Esophagus squamous epithelium (tissue), 4 donors: ENCODE data around the gene ARMH3.

ENCODE experiments used
- POLR2A ChIP-seq, 4 donors: fragments of 450-650 bp; IDR thresholded peaks; one replicate each; pipeline ENCODE4 v1.6.1; 2017; ENCODE audit warnings: antibody characterized with exemption in 4 of 4, mild to moderate bottlenecking in 4 of 4, moderate library complexity in 3 of 4
- TF ChIP-seq, protein P1 (sequence below), 6 experiments: fragments of 450-650 bp in 4 of 6; fragments of 200-600 bp in 2 of 6; sonication (generic) in 2 of 6; IDR thresholded peaks; one replicate each; pipeline ENCODE4 v1.5.1; 2016 to 2019; ENCODE audit warnings: antibody characterized with exemption in 6 of 6, mild to moderate bottlenecking in 4 of 6, moderate library complexity in 4 of 6

- TF ChIP-seq, protein P1, sequence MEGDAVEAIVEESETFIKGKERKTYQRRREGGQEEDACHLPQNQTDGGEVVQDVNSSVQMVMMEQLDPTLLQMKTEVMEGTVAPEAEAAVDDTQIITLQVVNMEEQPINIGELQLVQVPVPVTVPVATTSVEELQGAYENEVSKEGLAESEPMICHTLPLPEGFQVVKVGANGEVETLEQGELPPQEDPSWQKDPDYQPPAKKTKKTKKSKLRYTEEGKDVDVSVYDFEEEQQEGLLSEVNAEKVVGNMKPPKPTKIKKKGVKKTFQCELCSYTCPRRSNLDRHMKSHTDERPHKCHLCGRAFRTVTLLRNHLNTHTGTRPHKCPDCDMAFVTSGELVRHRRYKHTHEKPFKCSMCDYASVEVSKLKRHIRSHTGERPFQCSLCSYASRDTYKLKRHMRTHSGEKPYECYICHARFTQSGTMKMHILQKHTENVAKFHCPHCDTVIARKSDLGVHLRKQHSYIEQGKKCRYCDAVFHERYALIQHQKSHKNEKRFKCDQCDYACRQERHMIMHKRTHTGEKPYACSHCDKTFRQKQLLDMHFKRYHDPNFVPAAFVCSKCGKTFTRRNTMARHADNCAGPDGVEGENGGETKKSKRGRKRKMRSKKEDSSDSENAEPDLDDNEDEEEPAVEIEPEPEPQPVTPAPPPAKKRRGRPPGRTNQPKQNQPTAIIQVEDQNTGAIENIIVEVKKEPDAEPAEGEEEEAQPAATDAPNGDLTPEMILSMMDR (IDR thresholded peaks at IDR 0.05): no peak
- no peak for TF ChIP-seq POLR2A (IDR thresholded peaks at IDR 0.05)
Measured at GRCh38 chr10:101812606-101813005, 243.4 kb downstream of the ARMH3 start.
